Measurements from ENCODE around the gene EXOC4. TPM values are rescaled to one million over a fixed set of nuclear protein-coding genes. Genes with fewer than 3 reads are reported as not detected.

EXOC4 gene
- total and polyA plus RNA-seq, 2 of the 8 experiments (the other 6 are each of a cell fraction or from before 2014, with no cell fraction given) = 27.0 to 67.3 TPM

DNA sequence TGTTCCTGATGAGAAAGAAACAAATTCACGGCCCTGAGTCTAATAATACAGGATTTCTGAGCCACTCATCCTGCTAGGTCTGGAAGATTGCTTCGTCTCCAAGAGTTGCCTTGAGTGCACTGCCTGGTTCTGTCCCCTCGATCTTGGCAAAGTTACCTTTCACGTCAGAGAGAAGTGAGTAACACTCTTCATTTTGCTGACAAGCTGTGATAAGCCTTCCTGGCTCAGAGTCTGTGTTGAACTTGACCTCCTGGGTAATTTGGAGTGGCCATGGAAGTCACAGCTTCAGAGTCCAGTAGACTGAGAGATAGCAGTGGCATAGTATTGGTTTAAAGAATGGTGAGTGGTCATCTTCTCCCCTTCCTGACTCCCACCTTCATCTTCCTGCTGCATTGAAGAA lies 809.6 kb downstream of the EXOC4 start (continued):
- TF ChIP-seq JUN (IDR thresholded peaks at IDR 0.05; ENCODE audit: low read depth, low read length) = no peak
- no peak for TF ChIP-seq KDM5A (IDR thresholded peaks at IDR 0.05; ENCODE audit: low read length)
